T47D (cell line): ENCODE results near the gene RAB1A.

Experiments used
- DNase-seq, 2 experiments: peaks; one replicate each; pipeline versions ENCODE4 v3.0.0 to v3.0.0-alpha.2; 2011 to 2012; ENCODE audit warnings: low read depth in 1 of 2, low spot score in 1 of 2
- JUND ChIP-seq: IDR thresholded peaks from 2 replicates; pipeline ENCODE4 v1.6.1; 2012; ENCODE audit warnings: low read depth
- in situ Hi-C: cut with HindIII; loops from 2 replicates; pipeline ENCODE4 v1.10.0; 2016; ENCODE audit warnings: low sequenced_read_pairs, low pct_unique_long_range_greater_than_20kb

The RAB1A gene

GRCh38 chr2:65061910-65062339 lies 68.0 kb downstream of the RAB1A start:
- TF ChIP-seq JUND, result no peak
- in situ Hi-C loops, result no loop called here
- peak in 1 of 2 experiments; percentile 36 for DNase-seq

- no peak for TF ChIP-seq JUND
- DNase-seq, result no peak
- in situ Hi-C loops, result no loop called here
Measured at GRCh38 chr2:65061146-65061909, 68.6 kb downstream of the RAB1A start.

GRCh38 chr2:65059071-65059470 lies 70.8 kb downstream of the RAB1A start:
- in situ Hi-C loops, result no loop called here

GRCh38 chr2:65057391-65058052 lies 72.4 kb downstream of the RAB1A start:
- DNase-seq, result no peak
- in situ Hi-C loops, result no loop called here
- no peak for TF ChIP-seq JUND

More at GRCh38 chr2:65059071-65059470, 70.8 kb downstream of the RAB1A start:
- DNase-seq, result no peak
- TF ChIP-seq JUND, result no peak

GRCh38 chr2:65057054-65057375 lies 72.9 kb downstream of the RAB1A start:
- in situ Hi-C loops, result no loop called here
- TF ChIP-seq JUND, result no peak
- no peak for DNase-seq

- peak; percentile 96 for DNase-seq
- no peak for TF ChIP-seq JUND
- in situ Hi-C loops, result no loop called here
Measured at GRCh38 chr2:65056215-65057053, 73.5 kb downstream of the RAB1A start, which contains the start of gene CEP68. Gene CEP68, plus strand, starts transcription at chr2:65056416. Its CDS starts 13,029 bp downstream, at chr2:65069445.

GRCh38 chr2:65055422-65056214 lies 74.3 kb downstream of the RAB1A start:
- in situ Hi-C loops, result no loop called here
- no peak for DNase-seq
- no peak for TF ChIP-seq JUND

- DNase-seq, result no peak
- in situ Hi-C loops, result no loop called here
- no peak for TF ChIP-seq JUND
Measured at GRCh38 chr2:65054749-65055421, 75.0 kb downstream of the RAB1A start.

GRCh38 chr2:65053199-65053598 lies 76.7 kb downstream of the RAB1A start:
- in situ Hi-C loops, result no loop called here
- TF ChIP-seq JUND, result no peak
- DNase-seq, result no peak

GRCh38 chr2:65050931-65051330 lies 79.0 kb downstream of the RAB1A start:
- DNase-seq, result no peak
- no peak for TF ChIP-seq JUND
- in situ Hi-C loops, result no loop called here

- in situ Hi-C loops, result no loop called here
- TF ChIP-seq JUND, result no peak
- DNase-seq, result peak in 1 of 2 experiments; percentile 44
Measured at GRCh38 chr2:65049010-65049639, 80.8 kb downstream of the RAB1A start.
